GM12878 (cell line): ENCODE measurements around the gene INF2. TPM values are rescaled to one million over a fixed set of nuclear protein-coding genes. Genes with fewer than 3 reads are reported as not detected.

Source experiments
- ATAC-seq: fragments of 200-7000 bp; cut with Tn5 transposase; 3 replicates; pipeline ENCODE4 v1.9.1; 2020; ENCODE audit warnings: mild to moderate bottlenecking, moderate library complexity
- BruUV-seq: library from RNA; stranded (reverse); fragments of 400-500 nt; replicated peaks from 2 replicates; lab custom pipeline; 2021; lab: Mats Ljungman, UMichigan
- CTCF ChIA-PET: fragments of 300-600 bp; sonication (Branson Sonifier 250); formaldehyde crosslinking; extraction: SDS; loops from one replicate; lab custom pipeline; 2021; ENCODE audit warnings: inconsistent platforms; lab: Yijun Ruan, JAX
- POLR2A ChIA-PET: fragments of 350-600 bp; formaldehyde crosslinking; extraction: SDS; loops from one replicate; lab custom pipeline; 2021; ENCODE audit warnings: inconsistent platforms; lab: Charles Lee
- RAD21 ChIA-PET: fragments of 300-600 bp; sonication (Branson Sonifier 250); formaldehyde crosslinking; loops from one replicate; lab custom pipeline; 2023; ENCODE audit warnings: antibody characterized with exemption; ENCODE audit not compliant: unreplicated experiment; lab: Charles Lee
- SMC1A ChIA-PET: fragments of 300-600 bp; sonication (Branson Sonifier 250); formaldehyde crosslinking; loops from one replicate; lab custom pipeline; 2023; ENCODE audit not compliant: unreplicated experiment, uncharacterized antibody; lab: Charles Lee
- DNase-seq: peaks from one replicate; pipeline ENCODE4 v3.0.0-alpha.2; 2011; ENCODE audit warnings: low read depth, low spot score
- FAIRE-seq: peaks from 3 replicates; lab custom pipeline; 2011; peaks lifted over from hg19 to GRCh38; lab: Jason Lieb, UNC
- H2AFZ ChIP-seq: 2 replicates; pipeline ENCODE4 v1.6.0; 2011; ENCODE audit warnings: low read depth, low read length, control low read depth; ENCODE audit not compliant: control insufficient read depth
- H3K27ac ChIP-seq: 2 replicates; pipeline ENCODE4 v1.5.1; 2011; ENCODE audit warnings: control low read depth; ENCODE audit not compliant: control insufficient read depth, insufficient read depth
- H3K27me3 ChIP-seq, 2 experiments: replicated peaks in 1 of 2; 2 replicates each; pipeline versions ENCODE4 v1.6.0 to v1.6.1; 2011; ENCODE audit warnings: low read length in 1 of 2; ENCODE audit not compliant: control insufficient read depth in 2 of 2, insufficient read depth in 2 of 2
- H3K36me3 ChIP-seq, 2 experiments: 2 replicates each; pipeline ENCODE4 v1.5.1; 2011; ENCODE audit warnings: low read length in 1 of 2; ENCODE audit not compliant: control insufficient read depth in 2 of 2, insufficient read depth in 2 of 2
- H3K4me1 ChIP-seq: 2 replicates; pipeline ENCODE4 v1.6.1; 2011; ENCODE audit warnings: mild to moderate bottlenecking, low read length, moderate library complexity, mixed read lengths; ENCODE audit not compliant: control insufficient read depth, insufficient read depth
- H3K4me2 ChIP-seq: 2 replicates; pipeline ENCODE4 v1.6.0; 2011; ENCODE audit warnings: control low read depth; ENCODE audit not compliant: control insufficient read depth, insufficient read depth
- H3K4me3 ChIP-seq: fragments of 200-600 bp; sonication (generic); 2 replicates; pipeline ENCODE4 v1.5.1; 2016
- H3K79me2 ChIP-seq: 2 replicates; pipeline ENCODE4 v1.6.0; 2011; ENCODE audit warnings: low read length; ENCODE audit not compliant: control insufficient read depth, insufficient read depth
- H3K9ac ChIP-seq: 2 replicates; pipeline ENCODE4 v1.8.0; 2011; ENCODE audit warnings: low read length, control low read depth, mixed read lengths; ENCODE audit not compliant: control insufficient read depth, insufficient read depth
- H3K9me3 ChIP-seq: replicated peaks from 3 replicates; pipeline ENCODE4 v1.5.1; 2011; ENCODE audit warnings: mild to moderate bottlenecking, low read length; ENCODE audit not compliant: control insufficient read depth, insufficient read depth
- H4K20me1 ChIP-seq: 2 replicates; pipeline ENCODE4 v1.6.0; 2011; ENCODE audit not compliant: control insufficient read depth, insufficient read depth
- ATF7 ChIP-seq: fragments of 450-650 bp; IDR thresholded peaks from 2 replicates; pipeline ENCODE4 v1.6.1; 2016; ENCODE audit warnings: low read depth, mild to moderate bottlenecking
- CREB1 ChIP-seq: IDR thresholded peaks from 2 replicates; pipeline ENCODE4 v1.6.1; 2012; ENCODE audit warnings: low read depth, mild to moderate bottlenecking, inconsistent platforms
- CREM ChIP-seq: IDR thresholded peaks from 2 replicates; pipeline ENCODE4 v1.6.1; 2014; ENCODE audit warnings: antibody characterized with exemption, low read depth
- EED ChIP-seq: sonication (generic); IDR thresholded peaks from 2 replicates; pipeline ENCODE4 v1.6.1; 2016; ENCODE audit warnings: antibody characterized with exemption, low read depth
- GABPA ChIP-seq: IDR thresholded peaks from 2 replicates; pipeline ENCODE4 v1.6.1; 2014; ENCODE audit warnings: antibody characterized with exemption, low read depth, mild to moderate bottlenecking, inconsistent platforms
- IKZF1 ChIP-seq: fragments of 450-650 bp; conservative IDR thresholded peaks from 2 replicates; pipeline ENCODE4 v1.6.1; 2017; ENCODE audit warnings: antibody characterized with exemption, mild to moderate bottlenecking
- KLF5 ChIP-seq: fragments of 450-650 bp; IDR thresholded peaks from 2 replicates; pipeline ENCODE4 v1.6.1; 2014; ENCODE audit warnings: mild to moderate bottlenecking; ENCODE audit not compliant: partially characterized antibody
- MEF2B ChIP-seq: fragments of 450-650 bp; IDR thresholded peaks from 2 replicates; pipeline ENCODE4 v1.6.1; 2018; ENCODE audit warnings: mild to moderate bottlenecking, moderate library complexity; ENCODE audit not compliant: partially characterized antibody, poor library complexity, severe bottlenecking
- MYB ChIP-seq: fragments of 150-350 bp; IDR thresholded peaks from 2 replicates; pipeline ENCODE4 v1.6.1; 2014; ENCODE audit warnings: mild to moderate bottlenecking, low read depth, low read length, borderline replicate concordance
- NR2F1 ChIP-seq: fragments of 450-650 bp; conservative IDR thresholded peaks from 2 replicates; pipeline ENCODE4 v1.6.1; 2017; ENCODE audit warnings: mild to moderate bottlenecking
- SPI1 ChIP-seq: IDR thresholded peaks from 2 replicates; pipeline ENCODE4 v1.6.1; 2011; ENCODE audit warnings: low read depth, mild to moderate bottlenecking, low read length, moderate library complexity, borderline replicate concordance; ENCODE audit not compliant: insufficient read depth
- WGBS: methylation state at CpG from one replicate; pipeline ENCODE4 v1.1.6; 2016; ENCODE audit warnings: low lambda C conversion rate; ENCODE audit not compliant: insufficient replicate concordance, insufficient coverage; ENCODE audit errors: missing lambda C conversion rate; 5-methylcytosine and 5-hydroxymethylcytosine counted together
- in situ Hi-C: fragments of 300-500 bp; cut with MboI; formaldehyde crosslinking; loops from 9 replicates; pipeline ENCODE4 v1.14.3; 2018; ENCODE audit warnings: mixed read lengths
- intact Hi-C: fragments of 100-400 bp; cut with micrococcal nuclease; formaldehyde crosslinking; loops from one replicate; pipeline ENCODE4 v1.14.2; 2022; ENCODE audit not compliant: unreplicated experiment
- polyA plus RNA-seq, 11 experiments: library from polyadenylated mRNA; depleted of rRNA in 4 of 11; unstranded in 6 of 11; stranded (reverse) in 5 of 11; fragments of >200 nt; fragmentation: Nextera tagmentation in 4 of 11; fragmentation: Illumina TruSeq in 1 of 11; extraction: Ambion mirVana in 4 of 11; extraction: Trizol in 1 of 11; gene quantifications; 1 replicate in 1 of 11; 2 replicates in 10 of 11; pipeline versions ENCODE4 v1.2.1 to v1.2.3, GENCODE V29; 2011 to 2016; ENCODE audit warnings: inconsistent platforms in 2 of 11, missing spikeins in 2 of 11, low read depth in 1 of 11
- total RNA-seq, 4 experiments: library from RNA; depleted of rRNA in 3 of 4; stranded (reverse); fragments of >200 nt in 3 of 4; fragmentation: Illumina TruSeq in 1 of 4; extraction: Trizol in 1 of 4; gene quantifications; 2 replicates each; pipeline versions ENCODE4 v1.2.1 to v1.2.3, GENCODE V29; 2013 to 2021
- TF ChIP-seq, protein P1 (sequence below): IDR thresholded peaks from 2 replicates; pipeline ENCODE4 v1.6.1; 2012; ENCODE audit warnings: low read depth, low read length, improper control_type of control experiment
- TF ChIP-seq, protein P2 (sequence below): IDR thresholded peaks from 2 replicates; pipeline ENCODE4 v1.6.1; 2011; ENCODE audit warnings: low read depth, low read length, improper control_type of control experiment, borderline replicate concordance
- TF ChIP-seq, protein P3 (sequence below): fragments of 450-650 bp; conservative IDR thresholded peaks from 2 replicates; pipeline ENCODE4 v1.6.1; 2017; ENCODE audit warnings: mild to moderate bottlenecking, moderate library complexity
- TF ChIP-seq, protein P4 (sequence below): IDR thresholded peaks from 2 replicates; pipeline ENCODE4 v1.6.1; 2011; ENCODE audit warnings: borderline replicate concordance, low read depth, mild to moderate bottlenecking, moderate library complexity, mixed read lengths, low read length; ENCODE audit not compliant: insufficient read depth; ENCODE audit errors: extremely low read length

The INF2 gene
- total and polyA plus RNA-seq, 10 of the 15 experiments (the other 5 are each of a cell fraction or from before 2014, with no cell fraction given), result 0.72 to 43.2 (median 8.3) TPM

DNA sequence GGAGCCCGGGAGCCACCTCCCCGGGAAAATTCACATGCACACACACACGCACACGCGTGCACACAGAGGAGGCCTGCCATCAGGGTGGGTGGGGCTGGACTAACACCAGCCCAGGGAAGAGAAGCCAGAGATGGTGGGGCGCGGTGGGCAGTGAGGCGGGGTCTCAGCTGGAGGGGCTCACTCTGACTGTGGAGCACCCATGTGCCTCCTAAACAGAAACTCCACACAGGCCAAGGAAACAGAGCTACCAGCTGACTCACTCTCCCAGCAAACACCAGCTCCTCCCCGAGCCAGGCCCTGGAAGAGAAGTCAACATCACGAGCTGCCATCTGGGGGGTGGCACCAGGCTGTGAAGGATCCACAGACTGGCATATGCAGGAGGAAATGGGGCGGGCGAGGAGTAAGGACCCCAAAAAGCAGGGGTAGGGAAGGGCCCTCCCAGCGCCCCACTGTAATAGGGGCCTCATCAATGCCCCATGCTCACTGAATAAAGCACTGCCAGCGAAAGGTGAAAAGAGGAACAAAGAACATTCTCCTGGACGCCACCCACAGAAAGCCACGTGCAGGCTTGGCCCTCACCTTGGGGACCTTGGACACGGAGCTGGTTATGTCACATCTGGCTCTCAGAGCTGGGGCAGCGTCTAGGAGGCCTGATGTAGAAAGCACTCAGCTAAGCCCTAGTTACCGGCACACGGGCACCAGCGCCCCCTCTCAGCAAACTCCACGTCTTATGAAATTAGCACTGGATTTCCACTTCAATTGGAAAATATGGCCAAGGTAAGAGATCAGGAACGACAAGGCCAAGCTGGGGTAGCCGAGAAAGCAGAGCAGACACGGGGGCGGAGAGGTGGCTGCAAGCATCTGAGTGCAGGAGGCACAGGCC, 8.4 kb upstream of the INF2 start:
- Histone ChIP-seq H3K4me1 (peaks cover 36% of the 10 kb centered on the region), H4K20me1 (no peaks in the 10 kb centered on the region), H3K27ac (no peak overlapping the region; the same call in 1 of the 2 replicates), H3K36me3 (no peaks in the 10 kb centered on the region), H2AFZ (peak overlapping the region; percentile 52), H3K79me2 (no peaks in the 10 kb centered on the region), H3K9ac (no peak overlapping the region; the same call in 1 of the 2 replicates), H3K4me3 (no peak overlapping the region), H3K4me2 (peak overlapping the region; percentile 21; the same call in 1 of the 2 replicates), H3K27me3 (no peaks in the 10 kb centered on the region), H3K9me3 (no peaks in the 10 kb centered on the region)
- in situ Hi-C loops, result no loop called here
- FAIRE-seq, result peak; percentile 95
- no TSS peak for BruUV-seq
- ChIA-PET POLR2A (interaction anchor here (1.0 to 2.2 kb wide), 4 partner anchors 10 to 24 kb away, joined by 3 to 8 read pairs (median 7); no protein-coding TSS in a partner anchor), SMC1A (interaction anchor here (0.9 to 5.4 kb wide), 7 partner anchors 15 to 40 kb away, joined by 3 to 60 read pairs (median 6); no protein-coding TSS in a partner anchor), RAD21 (interaction anchor here (0.6 to 2.4 kb wide), 9 partner anchors 9 to 72 kb away, joined by 3 to 16 read pairs (median 5); partner anchors contain the start of genes INF2 and SIVA1), CTCF (interaction anchor here (0.8 to 8.3 kb wide), 13 partner anchors 8 to 38 kb away, joined by 3 to 72 read pairs (median 5); no protein-coding TSS in a partner anchor)
- intact Hi-C loops, result no loop called here
- DNase-seq, result no peak
- WGBS, result 42% methylated on average over 25 of the region's 26 CpGs
- ATAC-seq, result peak; percentile 61
- TF ChIP-seq CREM (0 out of 2 replicates have a peak, but pooled peaks have one; percentile 12), EED (peak; percentile 71), SPI1 (0 out of 2 replicates have a peak, but pooled peaks have one; percentile 22), CREB1 (0 out of 2 replicates have a peak, but pooled peaks have one; percentile 7), NR2F1 (peak; percentile 49; the same call in 1 of the 2 replicates), MEF2B (peak; percentile 34), ATF7 (peak; percentile 39; the same call in 1 of the 2 replicates), IKZF1 (peak; percentile 85), GABPA (no peak), MYB (no peak), KLF5 (no peak)
- TF ChIP-seq, protein P1, sequence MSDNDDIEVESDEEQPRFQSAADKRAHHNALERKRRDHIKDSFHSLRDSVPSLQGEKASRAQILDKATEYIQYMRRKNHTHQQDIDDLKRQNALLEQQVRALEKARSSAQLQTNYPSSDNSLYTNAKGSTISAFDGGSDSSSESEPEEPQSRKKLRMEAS, result 0 out of 2 replicates have a peak, but pooled peaks have one; percentile 18
- TF ChIP-seq, protein P2, sequence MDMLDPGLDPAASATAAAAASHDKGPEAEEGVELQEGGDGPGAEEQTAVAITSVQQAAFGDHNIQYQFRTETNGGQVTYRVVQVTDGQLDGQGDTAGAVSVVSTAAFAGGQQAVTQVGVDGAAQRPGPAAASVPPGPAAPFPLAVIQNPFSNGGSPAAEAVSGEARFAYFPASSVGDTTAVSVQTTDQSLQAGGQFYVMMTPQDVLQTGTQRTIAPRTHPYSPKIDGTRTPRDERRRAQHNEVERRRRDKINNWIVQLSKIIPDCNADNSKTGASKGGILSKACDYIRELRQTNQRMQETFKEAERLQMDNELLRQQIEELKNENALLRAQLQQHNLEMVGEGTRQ, result peak; percentile 12; the same call in 1 of the 2 replicates
- TF ChIP-seq, protein P3, sequence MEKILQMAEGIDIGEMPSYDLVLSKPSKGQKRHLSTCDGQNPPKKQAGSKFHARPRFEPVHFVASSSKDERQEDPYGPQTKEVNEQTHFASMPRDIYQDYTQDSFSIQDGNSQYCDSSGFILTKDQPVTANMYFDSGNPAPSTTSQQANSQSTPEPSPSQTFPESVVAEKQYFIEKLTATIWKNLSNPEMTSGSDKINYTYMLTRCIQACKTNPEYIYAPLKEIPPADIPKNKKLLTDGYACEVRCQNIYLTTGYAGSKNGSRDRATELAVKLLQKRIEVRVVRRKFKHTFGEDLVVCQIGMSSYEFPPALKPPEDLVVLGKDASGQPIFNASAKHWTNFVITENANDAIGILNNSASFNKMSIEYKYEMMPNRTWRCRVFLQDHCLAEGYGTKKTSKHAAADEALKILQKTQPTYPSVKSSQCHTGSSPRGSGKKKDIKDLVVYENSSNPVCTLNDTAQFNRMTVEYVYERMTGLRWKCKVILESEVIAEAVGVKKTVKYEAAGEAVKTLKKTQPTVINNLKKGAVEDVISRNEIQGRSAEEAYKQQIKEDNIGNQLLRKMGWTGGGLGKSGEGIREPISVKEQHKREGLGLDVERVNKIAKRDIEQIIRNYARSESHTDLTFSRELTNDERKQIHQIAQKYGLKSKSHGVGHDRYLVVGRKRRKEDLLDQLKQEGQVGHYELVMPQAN, result no peak
- TF ChIP-seq, protein P4, sequence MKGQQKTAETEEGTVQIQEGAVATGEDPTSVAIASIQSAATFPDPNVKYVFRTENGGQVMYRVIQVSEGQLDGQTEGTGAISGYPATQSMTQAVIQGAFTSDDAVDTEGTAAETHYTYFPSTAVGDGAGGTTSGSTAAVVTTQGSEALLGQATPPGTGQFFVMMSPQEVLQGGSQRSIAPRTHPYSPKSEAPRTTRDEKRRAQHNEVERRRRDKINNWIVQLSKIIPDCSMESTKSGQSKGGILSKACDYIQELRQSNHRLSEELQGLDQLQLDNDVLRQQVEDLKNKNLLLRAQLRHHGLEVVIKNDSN, result peak; percentile 79
